ENCODE measurements around the gene PANX2. TPM values are rescaled to one million over a fixed set of nuclear protein-coding genes. Genes with fewer than 3 reads are reported as not detected.

Gene PANX2
- total RNA-seq, 1 experiment from 2014 or later: 1.4 TPM

- no peak for DNase-seq (ENCODE audit: low spot score)
Observed at GRCh38 chr22:50229370-50229769, 58.8 kb downstream of the PANX2 start.

Other genes starting within 250 kb of the PANX2 start
- 41.7 and 48.7 TPM in 2 replicates for gene PIM3, start 210.0 kb upstream of the PANX2 start, total RNA-seq (2014; rRNA removed; shearing (Covaris generic))
- gene IL17REL, start 158.0 kb upstream of the PANX2 start, total RNA-seq (2014; rRNA removed; shearing (Covaris generic)): not detected in 2 replicates
- gene TTLL8, start 112.4 kb upstream of the PANX2 start, total RNA-seq (2014; rRNA removed; shearing (Covaris generic)): not detected in 2 replicates
- gene MLC1, start 85.3 kb upstream of the PANX2 start, total RNA-seq (2014; rRNA removed; shearing (Covaris generic)): 0.02 and 0.10 TPM in 2 replicates
- 2.0 and 3.0 TPM in 2 replicates for gene MOV10L1, start 80.7 kb upstream of the PANX2 start, total RNA-seq (2014; rRNA removed; shearing (Covaris generic))
- 18.9 and 19.2 TPM in 2 replicates for gene TRABD, start 15.2 kb downstream of the PANX2 start, total RNA-seq (2014; rRNA removed; shearing (Covaris generic))
- gene SELENOO, start 30.3 kb downstream of the PANX2 start, total RNA-seq (2014; rRNA removed; shearing (Covaris generic)): 8.0 and 9.5 TPM in 2 replicates
- 8.9 and 10.6 TPM in 2 replicates for gene TUBGCP6, start 74.3 kb downstream of the PANX2 start, total RNA-seq (2014; rRNA removed; shearing (Covaris generic))
- gene HDAC10, start 80.5 kb downstream of the PANX2 start, total RNA-seq (2014; rRNA removed; shearing (Covaris generic)): 11.4 and 12.6 TPM in 2 replicates
- 31.4 and 32.2 TPM in 2 replicates for gene MAPK12, start 91.0 kb downstream of the PANX2 start, total RNA-seq (2014; rRNA removed; shearing (Covaris generic))
- gene MAPK11, start 99.6 kb downstream of the PANX2 start, total RNA-seq (2014; rRNA removed; shearing (Covaris generic)): 13.4 and 15.4 TPM in 2 replicates
- gene PLXNB2, start 136.9 kb downstream of the PANX2 start, total RNA-seq (2014; rRNA removed; shearing (Covaris generic)): 64.9 and 65.0 TPM in 2 replicates
- 1.2 and 2.9 TPM in 2 replicates for gene DENND6B, start 156.3 kb downstream of the PANX2 start, total RNA-seq (2014; rRNA removed; shearing (Covaris generic))
- 28.0 and 36.6 TPM in 2 replicates for gene PPP6R2, start 172.6 kb downstream of the PANX2 start, total RNA-seq (2014; rRNA removed; shearing (Covaris generic))

All from A172 (cell line).